Adrenal gland (tissue), 5 donors: Measurements from ENCODE around the gene JAKMIP2.

Experiments
- CTCF ChIP-seq, 6 experiments: fragments of 450-650 bp in 4 of 6; fragments of 200-600 bp in 2 of 6; sonication (generic) in 1 of 6; IDR thresholded peaks; 1 replicate in 5 of 6; 2 replicates in 1 of 6; pipeline versions ENCODE4 v1.5.1 to v1.8.0; 2016 to 2021; ENCODE audit warnings: antibody characterized with exemption in 6 of 6, mild to moderate bottlenecking in 2 of 6, moderate library complexity in 1 of 6
- POLR2A ChIP-seq, 2 donors: fragments of 450-650 bp; IDR thresholded peaks; one replicate each; pipeline ENCODE4 v1.6.1; 2017; ENCODE audit warnings: antibody characterized with exemption in 2 of 2, mild to moderate bottlenecking in 2 of 2, moderate library complexity in 1 of 2
- donor health status: DM: no; HTN: no; CAD: no.

DNA sequence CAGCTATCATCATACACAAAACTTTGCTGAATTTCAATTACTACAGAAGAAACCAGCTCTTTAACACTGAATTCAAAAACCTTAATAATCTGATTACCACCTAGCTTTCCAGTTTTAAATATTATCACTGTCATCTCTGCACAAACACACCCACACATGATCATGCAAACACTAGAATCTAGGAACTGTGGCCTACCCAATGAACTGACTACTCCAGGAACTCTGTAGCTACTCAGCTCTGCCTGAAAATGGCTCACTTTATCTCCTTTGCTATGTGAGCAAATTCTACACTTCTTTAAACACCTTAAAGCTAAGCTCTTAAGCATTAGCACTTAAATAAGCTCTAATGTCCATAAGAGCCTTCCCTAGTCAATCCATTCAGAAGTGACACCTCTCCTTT lies 149.4 kb downstream of the JAKMIP2 start:
- TF ChIP-seq CTCF (IDR thresholded peaks at IDR 0.05): no peak
- TF ChIP-seq POLR2A (IDR thresholded peaks at IDR 0.05): no peak
